OCI-LY1 (cell line): ENCODE data around the gene MICAL2.

ENCODE experiments used
- H2AFZ ChIP-seq: fragments of 200-600 bp; sonication (generic), shearing (Covaris generic); 2 replicates; pipeline ENCODE4 v1.6.0; 2014; ENCODE audit warnings: antibody characterized with exemption, mild to moderate bottlenecking, low read length
- H3F3A ChIP-seq: fragments of 200-600 bp; sonication (generic), shearing (Covaris generic); 2 replicates; pipeline ENCODE4 v1.6.0; 2014; ENCODE audit warnings: mild to moderate bottlenecking, antibody characterized with exemption, low read length, moderate library complexity; ENCODE audit not compliant: insufficient read depth
- H3K27ac ChIP-seq: fragments of 200-600 bp; sonication (generic); 2 replicates; pipeline ENCODE4 v1.5.1; 2014; ENCODE audit warnings: low read length, mixed run types, mild to moderate bottlenecking, low read depth; ENCODE audit not compliant: poor library complexity, severe bottlenecking
- H3K27me3 ChIP-seq: fragments of 200-600 bp; sonication (generic); 2 replicates; pipeline ENCODE4 v1.6.0; 2014; ENCODE audit warnings: antibody characterized with exemption, mild to moderate bottlenecking, low read length, moderate library complexity; ENCODE audit not compliant: insufficient read depth
- H3K36me3 ChIP-seq: fragments of 200-600 bp; sonication (generic); 2 replicates; pipeline ENCODE4 v1.6.1; 2014; ENCODE audit warnings: mild to moderate bottlenecking, antibody characterized with exemption, low read length, moderate library complexity, mixed read lengths; ENCODE audit not compliant: insufficient read depth
- H3K4me1 ChIP-seq: fragments of 200-600 bp; sonication (generic); 2 replicates; pipeline ENCODE4 v1.5.1; 2014; ENCODE audit warnings: mild to moderate bottlenecking, low read length, moderate library complexity; ENCODE audit not compliant: insufficient read depth, severe bottlenecking
- H3K4me2 ChIP-seq: fragments of 200-600 bp; sonication (generic), shearing (Covaris generic); 2 replicates; pipeline ENCODE4 v1.6.1; 2014; ENCODE audit warnings: low read length
- H3K4me3 ChIP-seq: fragments of 200-600 bp; sonication (generic); 2 replicates; pipeline ENCODE4 v1.5.1; 2014; ENCODE audit warnings: low read length, low read depth, mild to moderate bottlenecking, mixed read lengths; ENCODE audit not compliant: poor library complexity, severe bottlenecking
- H3K79me2 ChIP-seq: fragments of 200-600 bp; shearing (Covaris generic); 2 replicates; pipeline ENCODE4 v1.6.1; 2016; ENCODE audit warnings: mixed run types, low read length, mixed read lengths; ENCODE audit not compliant: insufficient read depth
- H3K9ac ChIP-seq: fragments of 200-600 bp; sonication (generic), shearing (Covaris generic); 2 replicates; pipeline ENCODE4 v1.6.1; 2014; ENCODE audit warnings: mild to moderate bottlenecking, low read length, mixed read lengths
- H3K9me2 ChIP-seq: fragments of 200-600 bp; sonication (generic), shearing (Covaris generic); 2 replicates; pipeline ENCODE4 v1.6.1; 2014; ENCODE audit warnings: low read depth, mild to moderate bottlenecking, low read length, mixed read lengths
- H3K9me3 ChIP-seq: fragments of 200-600 bp; shearing (Covaris generic); 2 replicates; pipeline ENCODE4 v1.6.1; 2014; ENCODE audit warnings: low read length, mixed read lengths
- H4K20me1 ChIP-seq: fragments of 200-600 bp; sonication (generic), shearing (Covaris generic); 2 replicates; pipeline ENCODE4 v1.6.0; 2016; ENCODE audit warnings: mild to moderate bottlenecking, low read length; ENCODE audit not compliant: insufficient read depth
- CTCF ChIP-seq: fragments of 200-600 bp; sonication (generic), shearing (Covaris generic); IDR thresholded peaks from 2 replicates; pipeline ENCODE4 v1.5.1; 2017; ENCODE audit warnings: mild to moderate bottlenecking, antibody characterized with exemption, low read length, moderate library complexity, mixed read lengths
- EZH2 ChIP-seq: fragments of 200-600 bp; sonication (generic), shearing (Covaris generic); IDR thresholded peaks from 2 replicates; pipeline ENCODE4 v1.8.0; 2017; ENCODE audit warnings: borderline replicate concordance, mixed run types, mild to moderate bottlenecking, antibody characterized with exemption, low read length, moderate library complexity, mixed read lengths

Gene MICAL2

GRCh38 chr11:12085371-12086251 lies 24.8 kb upstream of the MICAL2 start:
- H3K4me2 ChIP-seq = no peak overlapping the region
- no peaks in the 10 kb centered on the region for H3K79me2 ChIP-seq
- H3K9ac ChIP-seq = no peak overlapping the region
- H3F3A ChIP-seq = no peaks in the 10 kb centered on the region
- TF ChIP-seq CTCF (no peak), EZH2 (no peak)
- H3K27ac ChIP-seq = no peak overlapping the region
- no peaks in the 10 kb centered on the region for H3K4me1 ChIP-seq
- no peaks in the 10 kb centered on the region for H3K9me3 ChIP-seq
- H4K20me1 ChIP-seq = no peaks in the 10 kb centered on the region
- no peaks in the 10 kb centered on the region for H3K9me2 ChIP-seq
- H3K27me3 ChIP-seq = no peaks in the 10 kb centered on the region
- H3K4me3 ChIP-seq = no peak overlapping the region
- no peak overlapping the region for H2AFZ ChIP-seq
- no peaks in the 10 kb centered on the region for H3K36me3 ChIP-seq

- H3K9ac ChIP-seq = no peak overlapping the region
- H3K27me3 ChIP-seq = no peaks in the 10 kb centered on the region
Measured at GRCh38 chr11:12086271-12087074, 23.9 kb upstream of the MICAL2 start.

More at GRCh38 chr11:12086271-12087074, 23.9 kb upstream of the MICAL2 start:
- no peaks in the 10 kb centered on the region for H3K9me3 ChIP-seq
- no peak overlapping the region for H2AFZ ChIP-seq
- no peak for TF ChIP-seq CTCF
- no peak for TF ChIP-seq EZH2
- no peaks in the 10 kb centered on the region for H4K20me1 ChIP-seq
- no peak overlapping the region for H3K27ac ChIP-seq
- no peaks in the 10 kb centered on the region for H3K9me2 ChIP-seq
- H3K4me3 ChIP-seq = no peak overlapping the region
- H3K36me3 ChIP-seq = no peaks in the 10 kb centered on the region
- H3K79me2 ChIP-seq = no peaks in the 10 kb centered on the region
- H3K4me1 ChIP-seq = no peaks in the 10 kb centered on the region
- H3F3A ChIP-seq = no peaks in the 10 kb centered on the region
- no peak overlapping the region for H3K4me2 ChIP-seq
